ENCODE data around the gene SEC24D.

The SEC24D gene

DNA sequence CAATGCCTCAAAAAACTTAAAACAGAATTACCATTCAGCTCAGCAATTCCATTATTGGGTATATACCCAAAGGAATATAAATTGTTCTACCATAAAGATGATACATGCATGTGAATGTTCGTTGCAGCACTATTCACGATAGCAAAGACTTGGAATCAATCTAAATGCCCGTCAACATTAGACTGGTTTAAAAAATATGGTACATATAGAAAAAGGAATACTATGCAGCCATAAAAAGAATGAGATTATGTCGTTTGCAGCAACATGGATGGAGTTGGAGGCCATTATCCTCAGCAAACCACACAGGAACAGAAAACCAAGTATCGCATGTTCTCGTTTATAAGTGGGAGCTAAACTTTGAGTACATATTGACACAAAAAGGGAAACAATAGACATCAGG, 41.9 kb upstream of the SEC24D start:
- TF ChIP-seq, protein P1, sequence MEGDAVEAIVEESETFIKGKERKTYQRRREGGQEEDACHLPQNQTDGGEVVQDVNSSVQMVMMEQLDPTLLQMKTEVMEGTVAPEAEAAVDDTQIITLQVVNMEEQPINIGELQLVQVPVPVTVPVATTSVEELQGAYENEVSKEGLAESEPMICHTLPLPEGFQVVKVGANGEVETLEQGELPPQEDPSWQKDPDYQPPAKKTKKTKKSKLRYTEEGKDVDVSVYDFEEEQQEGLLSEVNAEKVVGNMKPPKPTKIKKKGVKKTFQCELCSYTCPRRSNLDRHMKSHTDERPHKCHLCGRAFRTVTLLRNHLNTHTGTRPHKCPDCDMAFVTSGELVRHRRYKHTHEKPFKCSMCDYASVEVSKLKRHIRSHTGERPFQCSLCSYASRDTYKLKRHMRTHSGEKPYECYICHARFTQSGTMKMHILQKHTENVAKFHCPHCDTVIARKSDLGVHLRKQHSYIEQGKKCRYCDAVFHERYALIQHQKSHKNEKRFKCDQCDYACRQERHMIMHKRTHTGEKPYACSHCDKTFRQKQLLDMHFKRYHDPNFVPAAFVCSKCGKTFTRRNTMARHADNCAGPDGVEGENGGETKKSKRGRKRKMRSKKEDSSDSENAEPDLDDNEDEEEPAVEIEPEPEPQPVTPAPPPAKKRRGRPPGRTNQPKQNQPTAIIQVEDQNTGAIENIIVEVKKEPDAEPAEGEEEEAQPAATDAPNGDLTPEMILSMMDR (IDR thresholded peaks at IDR 0.05; ENCODE audit: borderline replicate concordance, control extremely low read depth, extremely low read depth, insufficient read depth, missing control alignments) = no peak
- in situ Hi-C loops (cut with MboI; ENCODE audit: low sequenced_read_pairs, unreplicated experiment) = no loop called here
- DNase-seq (ENCODE audit: low spot score) = no peak

GRCh38 chr4:118872181-118872580, 36.3 kb upstream of the SEC24D start:
- DNase-seq (ENCODE audit: low spot score) = no peak
- TF ChIP-seq, protein P1 (IDR thresholded peaks at IDR 0.05; ENCODE audit: borderline replicate concordance, control extremely low read depth, extremely low read depth, insufficient read depth, missing control alignments) = no peak
- in situ Hi-C loops (cut with MboI; ENCODE audit: low sequenced_read_pairs, unreplicated experiment) = no loop called here

DNA sequence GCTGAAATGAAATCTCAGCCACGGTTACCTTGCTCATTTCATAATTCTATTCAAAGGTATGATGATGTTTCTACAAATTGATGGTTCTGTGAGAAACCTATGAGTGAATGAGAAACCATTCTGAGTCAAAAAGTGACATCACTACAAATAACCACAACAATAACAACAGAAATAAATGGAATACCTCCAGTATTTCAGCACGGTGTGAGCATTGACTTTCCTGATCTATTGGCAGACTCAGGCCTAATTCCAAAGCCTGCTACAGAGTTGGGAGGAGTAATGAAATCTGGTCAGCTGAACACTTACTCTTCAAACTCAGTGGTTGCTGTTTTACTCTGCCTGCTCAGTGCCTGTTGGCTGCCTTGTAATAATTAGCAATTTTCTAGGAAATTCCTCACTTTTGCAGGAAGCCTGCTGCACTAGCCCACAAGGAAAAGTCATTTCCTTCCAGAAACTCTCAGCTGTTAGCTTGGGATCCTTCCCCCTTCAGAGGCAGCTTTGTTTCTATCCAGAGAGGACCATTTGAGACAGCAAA, 33.9 kb upstream of the SEC24D start:
- DNase-seq (ENCODE audit: low spot score) = no peak

GRCh38 chr4:118867311-118868067, 31.6 kb upstream of the SEC24D start:
- in situ Hi-C loops (cut with MboI; ENCODE audit: low sequenced_read_pairs, unreplicated experiment) = no loop called here
- TF ChIP-seq, protein P1 (IDR thresholded peaks at IDR 0.05; ENCODE audit: borderline replicate concordance, control extremely low read depth, extremely low read depth, insufficient read depth, missing control alignments) = no peak
- DNase-seq (ENCODE audit: low spot score) = no peak

More for the DNA sequence above, 33.9 kb upstream of the SEC24D start:
- TF ChIP-seq, protein P1 (IDR thresholded peaks at IDR 0.05; ENCODE audit: borderline replicate concordance, control extremely low read depth, extremely low read depth, insufficient read depth, missing control alignments) = no peak
- in situ Hi-C loops (cut with MboI; ENCODE audit: low sequenced_read_pairs, unreplicated experiment) = no loop called here

- no peak for DNase-seq (ENCODE audit: low spot score)
- TF ChIP-seq, protein P1 (IDR thresholded peaks at IDR 0.05; ENCODE audit: borderline replicate concordance, control extremely low read depth, extremely low read depth, insufficient read depth, missing control alignments) = no peak
- in situ Hi-C loops (cut with MboI; ENCODE audit: low sequenced_read_pairs, unreplicated experiment) = no loop called here
These were observed 30.5 kb upstream of the SEC24D start for GRCh38 chr4:118866442-118866841.

DNA sequence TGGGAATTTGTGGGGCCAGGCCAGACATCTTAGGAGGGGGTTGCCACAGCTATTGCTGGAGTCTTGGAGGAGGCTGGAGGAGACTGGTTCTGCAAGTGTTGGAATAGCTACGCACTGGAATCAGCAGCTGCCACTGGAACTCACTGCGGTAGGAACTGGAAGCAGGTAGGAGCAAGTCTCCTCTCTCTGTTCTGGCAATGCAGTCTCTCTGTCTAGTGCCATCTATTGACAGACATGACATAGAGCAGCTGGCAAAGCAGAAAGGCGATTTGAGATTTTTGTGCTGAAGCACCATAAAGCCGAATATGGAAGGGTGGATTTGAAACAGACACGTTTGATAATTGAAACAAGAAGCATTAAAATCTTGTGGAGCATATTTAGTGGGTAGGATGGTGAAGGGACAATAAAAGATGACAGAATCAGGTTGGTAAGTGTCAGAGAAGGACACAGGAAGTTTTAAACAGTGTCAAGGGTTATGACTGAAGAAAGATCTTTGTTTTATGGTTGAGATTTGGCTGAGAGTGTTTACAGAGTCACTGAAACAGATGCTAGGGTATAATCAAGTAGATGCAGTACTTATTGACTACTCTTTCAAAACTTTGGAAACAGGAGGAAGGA, 29.3 kb upstream of the SEC24D start:
- peak; percentile 47 for DNase-seq (ENCODE audit: low spot score)
- TF ChIP-seq, protein P1 (IDR thresholded peaks at IDR 0.05; ENCODE audit: borderline replicate concordance, control extremely low read depth, extremely low read depth, insufficient read depth, missing control alignments) = peak; percentile 45
- in situ Hi-C loops (cut with MboI; ENCODE audit: low sequenced_read_pairs, unreplicated experiment) = no loop called here

Data from GM13976 (cell line).